Thymus (tissue), 11 donors: ENCODE measurements around the gene SOCS6. TPM values are rescaled to one million over a fixed set of nuclear protein-coding genes. Genes with fewer than 3 reads are reported as not detected.

Source experiments
- DNase-seq, 9 donors: peaks; one replicate each; pipeline ENCODE4 v3.0.0-alpha.2; 2013; ENCODE audit warnings: low spot score in 9 of 9, low read depth in 6 of 9, missing footprints in 1 of 9
- H3K27ac ChIP-seq, 2 donors: one replicate each; pipeline ENCODE4 v1.5.1; 2013; ENCODE audit warnings: control low read depth in 1 of 2, low read depth in 1 of 2, low read length in 1 of 2, mild to moderate bottlenecking in 1 of 2, moderate library complexity in 1 of 2
- H3K27me3 ChIP-seq, 2 donors: one replicate each; pipeline ENCODE4 v1.5.1; 2013; ENCODE audit warnings: low read length in 1 of 2; ENCODE audit not compliant: control insufficient read depth in 2 of 2, insufficient read depth in 1 of 2
- H3K36me3 ChIP-seq, 2 donors: one replicate each; pipeline ENCODE4 v1.5.1; 2013; ENCODE audit warnings: low read length in 1 of 2, mild to moderate bottlenecking in 1 of 2, moderate library complexity in 1 of 2; ENCODE audit not compliant: control insufficient read depth in 2 of 2, insufficient read depth in 2 of 2
- H3K4me1 ChIP-seq, 2 donors: one replicate each; pipeline ENCODE4 v1.5.1; 2013; ENCODE audit warnings: low read length in 2 of 2; ENCODE audit not compliant: control insufficient read depth in 2 of 2, insufficient read depth in 2 of 2
- H3K4me3 ChIP-seq, 2 donors: one replicate each; pipeline ENCODE4 v1.5.1; 2013; ENCODE audit warnings: low read length in 2 of 2, control low read depth in 1 of 2, mild to moderate bottlenecking in 1 of 2
- H3K9me3 ChIP-seq, 2 donors: one replicate each; pipeline ENCODE4 v1.5.1; 2013; ENCODE audit warnings: low read length in 1 of 2, mild to moderate bottlenecking in 1 of 2; ENCODE audit not compliant: control insufficient read depth in 2 of 2, insufficient read depth in 1 of 2
- WGBS: extraction: QIAGEN DNeasy Blood & Tissue Kit; methylation state at CpG from one replicate; pipeline ENCODE4 v1.1.7; 2013; 5-methylcytosine and 5-hydroxymethylcytosine counted together
- polyA plus RNA-seq: library from polyadenylated mRNA; stranded (reverse); fragments of 200-250 nt; gene quantifications from one replicate; pipeline ENCODE4 v1.2.3, GENCODE V29; 2013
- total RNA-seq: library from RNA; stranded (reverse); fragments of 120-200 nt; gene quantifications from one replicate; pipeline ENCODE4 v1.2.4, GENCODE V29; 2013
- donor health status: healthy.

SOCS6 gene
- total and polyA plus RNA-seq, 2 donors = 5.0 to 5.4 TPM

- Histone ChIP-seq H3K36me3 (no peaks in the 10 kb centered on the region), H3K9me3 (no peaks in the 10 kb centered on the region), H3K27me3 (peaks cover 0 to 10% of the 10 kb centered on the region in 2 donors), H3K4me1 (peaks cover 0 to 9% of the 10 kb centered on the region in 2 donors), H3K4me3 (no peak overlapping the region), H3K27ac (no peak overlapping the region)
- no peak for DNase-seq
- 96% methylated on average over 5 of the region's 5 CpGs for WGBS
Observed at GRCh38 chr18:70294471-70295191, 5.8 kb downstream of the SOCS6 start.

GRCh38 chr18:70295192-70296188 is 6.6 kb downstream of the SOCS6 start:
- DNase-seq = no peak
- Histone ChIP-seq H3K27me3 (peaks cover 0 to 3% of the 10 kb centered on the region in 2 donors), H3K36me3 (no peaks in the 10 kb centered on the region), H3K4me3 (no peak overlapping the region), H3K4me1 (peaks cover 0 to 7% of the 10 kb centered on the region in 2 donors), H3K9me3 (no peaks in the 10 kb centered on the region), H3K27ac (no peak overlapping the region)
- 92% methylated on average over 8 of the region's 8 CpGs for WGBS

- no peak for DNase-seq
- Histone ChIP-seq H3K4me1 (peaks cover 0 to 6% of the 10 kb centered on the region in 2 donors), H3K36me3 (no peaks in the 10 kb centered on the region), H3K4me3 (no peak overlapping the region), H3K27me3 (no peaks in the 10 kb centered on the region), H3K27ac (no peak overlapping the region), H3K9me3 (no peaks in the 10 kb centered on the region)
- WGBS = 96% methylated on average over 10 of the region's 10 CpGs
Observed at GRCh38 chr18:70296289-70296688, 7.4 kb downstream of the SOCS6 start.

- H3K27ac ChIP-seq = no peak overlapping the region
- H3K4me3 ChIP-seq = no peak overlapping the region
- no peaks in the 10 kb centered on the region for H3K27me3 ChIP-seq
- no peak for DNase-seq
- WGBS = over 99% methylated on average over 2 of the region's 2 CpGs
- H3K36me3 ChIP-seq = no peaks in the 10 kb centered on the region
- peaks cover 0 to 6% of the 10 kb centered on the region in 2 donors for H3K4me1 ChIP-seq
- no peaks in the 10 kb centered on the region for H3K9me3 ChIP-seq
Observed at GRCh38 chr18:70296781-70297180, 7.9 kb downstream of the SOCS6 start.

GRCh38 chr18:70299393-70299792 is 10.5 kb downstream of the SOCS6 start:
- Histone ChIP-seq H3K9me3 (no peaks in the 10 kb centered on the region), H3K4me1 (no peaks in the 10 kb centered on the region)

GRCh38 chr18:70301667-70302066 is 12.8 kb downstream of the SOCS6 start:
- H3K27me3 ChIP-seq = no peaks in the 10 kb centered on the region
- no peaks in the 10 kb centered on the region for H3K4me1 ChIP-seq
- no peaks in the 10 kb centered on the region for H3K9me3 ChIP-seq
- no peak overlapping the region for H3K4me3 ChIP-seq
- H3K27ac ChIP-seq = no peak overlapping the region
- no peak for DNase-seq
- WGBS = 98% methylated on average over 5 of the region's 5 CpGs
- H3K36me3 ChIP-seq = no peaks in the 10 kb centered on the region

More at GRCh38 chr18:70299393-70299792, 10.5 kb downstream of the SOCS6 start:
- H3K4me3 ChIP-seq = no peak overlapping the region
- 83% methylated on average over 8 of the region's 8 CpGs for WGBS
- H3K36me3 ChIP-seq = no peaks in the 10 kb centered on the region
- no peaks in the 10 kb centered on the region for H3K27me3 ChIP-seq
- no peak overlapping the region for H3K27ac ChIP-seq
- no peak for DNase-seq

- no peak for DNase-seq
- no peaks in the 10 kb centered on the region for H3K4me1 ChIP-seq
- H3K9me3 ChIP-seq = peaks cover 0 to 3% of the 10 kb centered on the region in 2 donors
- H3K36me3 ChIP-seq = no peaks in the 10 kb centered on the region
- H3K4me3 ChIP-seq = no peak overlapping the region
- 96% methylated on average over 1 of the region's 1 CpG for WGBS
- no peaks in the 10 kb centered on the region for H3K27me3 ChIP-seq
- H3K27ac ChIP-seq = no peak overlapping the region
Observed at GRCh38 chr18:70308555-70309294, 19.9 kb downstream of the SOCS6 start.

- peaks cover 0 to 3% of the 10 kb centered on the region in 2 donors for H3K9me3 ChIP-seq
- WGBS = 97% methylated on average over 6 of the region's 6 CpGs
- no peaks in the 10 kb centered on the region for H3K4me1 ChIP-seq
- no peak overlapping the region for H3K4me3 ChIP-seq
- no peak overlapping the region for H3K27ac ChIP-seq
- no peak for DNase-seq
- H3K36me3 ChIP-seq = no peaks in the 10 kb centered on the region
- H3K27me3 ChIP-seq = no peaks in the 10 kb centered on the region
Observed at GRCh38 chr18:70310560-70311320, 21.9 kb downstream of the SOCS6 start.
